Endothelial cell (in vitro differentiated cells): ENCODE measurements around the gene QPCT. TPM values are rescaled to one million over a fixed set of nuclear protein-coding genes. Genes with fewer than 3 reads are reported as not detected.

ENCODE experiments used
- DNase-seq: peaks from one replicate; pipeline ENCODE4 v3.0.0; 2021; ENCODE audit warnings: low spot score
- H3K27ac Mint-ChIP-seq: one replicate; pipeline ENCODE4 v1.8.0; 2021; ENCODE audit warnings: mixed read lengths, inconsistent platforms; ENCODE audit not compliant: unreplicated experiment
- H3K27me3 Mint-ChIP-seq: one replicate; pipeline ENCODE4 v1.8.0; 2021; ENCODE audit warnings: mild to moderate bottlenecking, moderate library complexity, mixed read lengths, inconsistent platforms; ENCODE audit not compliant: unreplicated experiment
- H3K36me3 Mint-ChIP-seq: one replicate; pipeline ENCODE4 v1.8.0; 2021; ENCODE audit warnings: mild to moderate bottlenecking, low read depth, mixed read lengths, inconsistent platforms; ENCODE audit not compliant: unreplicated experiment
- H3K4me1 Mint-ChIP-seq: one replicate; pipeline ENCODE4 v1.8.0; 2021; ENCODE audit warnings: mild to moderate bottlenecking, mixed read lengths, inconsistent platforms; ENCODE audit not compliant: unreplicated experiment
- H3K4me3 Mint-ChIP-seq: one replicate; pipeline ENCODE4 v1.8.0; 2021; ENCODE audit warnings: mild to moderate bottlenecking, mixed read lengths, inconsistent platforms; ENCODE audit not compliant: unreplicated experiment
- H3K9me3 Mint-ChIP-seq: one replicate; pipeline ENCODE4 v1.8.0; 2021; ENCODE audit warnings: mixed read lengths, inconsistent platforms; ENCODE audit not compliant: unreplicated experiment
- CTCF ChIP-seq: fragments of 200-600 bp; sonication (generic); IDR thresholded peaks from one replicate; pipeline ENCODE4 v1.5.0; 2021; ENCODE audit warnings: antibody characterized with exemption; ENCODE audit not compliant: unreplicated experiment
- total RNA-seq: library from RNA; stranded (reverse); fragmentation: NEBNext Ultra II Directional; extraction: Animal tissue kit (Norgen Biotek cat#: 25700); gene quantifications from one replicate; pipeline ENCODE4 v1.2.1, GENCODE V29; 2021; ENCODE audit not compliant: unreplicated experiment

The QPCT gene
- total RNA-seq, 1 donor from 2014 or later: 50.6 TPM

- H3K4me3 Mint-ChIP-seq: no peak overlapping the region
- DNase-seq: no peak
- no peak for TF ChIP-seq CTCF
- H3K4me1 Mint-ChIP-seq: peaks cover 15% of the 10 kb centered on the region
- no peak overlapping the region for H3K27ac Mint-ChIP-seq
- no peaks in the 10 kb centered on the region for H3K36me3 Mint-ChIP-seq
- H3K9me3 Mint-ChIP-seq: no peaks in the 10 kb centered on the region
- peaks cover 4% of the 10 kb centered on the region for H3K27me3 Mint-ChIP-seq
These were observed 43.6 kb downstream of the QPCT start for GRCh38 chr2:37388074-37388473.

- no peak for DNase-seq
These were observed 45.0 kb downstream of the QPCT start for GRCh38 chr2:37389395-37389794.

GRCh38 chr2:37389989-37390765 is 45.7 kb downstream of the QPCT start:
- DNase-seq: peak; percentile 13
- no peak for TF ChIP-seq CTCF
- no peak overlapping the region for H3K4me3 Mint-ChIP-seq
- peaks cover 4% of the 10 kb centered on the region for H3K27me3 Mint-ChIP-seq
- H3K36me3 Mint-ChIP-seq: no peaks in the 10 kb centered on the region
- H3K4me1 Mint-ChIP-seq: peaks cover 15% of the 10 kb centered on the region
- peak overlapping the region; percentile 90 for H3K27ac Mint-ChIP-seq
- H3K9me3 Mint-ChIP-seq: no peaks in the 10 kb centered on the region

More at GRCh38 chr2:37389395-37389794, 45.0 kb downstream of the QPCT start:
- no peaks in the 10 kb centered on the region for H3K36me3 Mint-ChIP-seq
- H3K27ac Mint-ChIP-seq: no peak overlapping the region
- H3K4me3 Mint-ChIP-seq: no peak overlapping the region
- TF ChIP-seq CTCF: no peak
- H3K27me3 Mint-ChIP-seq: peaks cover 4% of the 10 kb centered on the region
- H3K4me1 Mint-ChIP-seq: peaks cover 15% of the 10 kb centered on the region
- no peaks in the 10 kb centered on the region for H3K9me3 Mint-ChIP-seq

- TF ChIP-seq CTCF: no peak
- Mint-ChIP-seq H3K4me3 (no peak overlapping the region), H3K36me3 (no peaks in the 10 kb centered on the region), H3K27ac (peak overlapping the region; percentile 80), H3K9me3 (no peaks in the 10 kb centered on the region), H3K4me1 (peaks cover 15% of the 10 kb centered on the region), H3K27me3 (peaks cover 4% of the 10 kb centered on the region)
- no peak for DNase-seq
These were observed 46.3 kb downstream of the QPCT start for GRCh38 chr2:37390777-37391176.

- Mint-ChIP-seq H3K9me3 (no peaks in the 10 kb centered on the region), H3K36me3 (no peaks in the 10 kb centered on the region), H3K4me3 (no peak overlapping the region), H3K27me3 (peaks cover 4% of the 10 kb centered on the region), H3K4me1 (peaks cover 15% of the 10 kb centered on the region), H3K27ac (no peak overlapping the region)
- no peak for DNase-seq
- TF ChIP-seq CTCF: no peak
These were observed 47.3 kb downstream of the QPCT start for GRCh38 chr2:37391711-37392110.
